Central memory CD4-positive, alpha-beta T cell (primary cell): Measurements from ENCODE around the gene AMZ2.
"Not testable (repeated sequence)": the region's sequence is repeated elsewhere in the genome, so short reads cannot be mapped to it uniquely, and the experiment has no call there.

Experiments
- DNase-seq: peaks from one replicate; pipeline ENCODE4 v3.0.0; 2022

Gene AMZ2

GRCh38 chr17:68253426-68253825, 5.6 kb downstream of the AMZ2 start:
- not testable (repeated sequence) for DNase-seq

GRCh38 chr17:68255151-68255550, 7.3 kb downstream of the AMZ2 start:
- no peak for DNase-seq

- peak; percentile 51 for DNase-seq
These were observed 8.1 kb downstream of the AMZ2 start for GRCh38 chr17:68255731-68256538.

GRCh38 chr17:68256701-68257100, 8.9 kb downstream of the AMZ2 start:
- DNase-seq, result not testable (repeated sequence)

GRCh38 chr17:68257934-68258333, 10.1 kb downstream of the AMZ2 start:
- DNase-seq, result no peak

DNA sequence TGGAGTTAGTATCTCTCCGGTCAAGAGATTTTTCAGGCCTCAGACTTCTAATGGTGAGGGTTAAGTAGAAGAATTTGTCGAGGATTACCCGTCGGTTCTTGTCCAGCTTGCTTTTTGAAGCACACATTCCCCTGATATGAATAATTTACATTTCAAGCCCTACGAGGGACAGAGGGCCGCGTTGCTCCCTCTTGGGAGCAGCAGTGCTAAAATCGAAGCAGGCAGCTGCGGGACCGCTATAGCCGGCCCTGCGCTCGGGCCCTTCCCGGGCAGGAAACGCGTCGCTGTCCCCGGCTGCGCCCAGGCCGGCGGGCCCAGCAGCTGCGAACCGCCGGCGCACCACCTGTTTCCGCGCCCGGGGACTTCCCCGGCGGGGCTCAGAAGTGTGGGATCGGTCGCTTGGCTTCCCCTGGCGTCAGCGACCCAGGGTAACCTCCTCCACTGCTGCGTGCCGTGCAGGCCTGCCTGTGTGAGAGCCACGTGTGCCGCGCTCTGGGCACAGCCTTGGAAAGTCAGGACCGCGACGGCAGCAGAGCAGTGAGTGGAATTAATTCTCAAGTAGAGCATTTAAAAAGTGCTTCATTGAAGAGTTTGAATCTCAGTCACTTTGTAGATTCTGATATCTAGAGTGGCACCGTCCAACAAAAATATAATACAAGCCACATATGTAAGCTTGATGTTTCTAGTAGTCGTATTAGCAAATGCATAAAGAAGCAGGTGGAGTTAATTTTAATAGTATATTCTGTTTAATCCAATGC, 11.2 kb downstream of the AMZ2 start:
- DNase-seq, result peak; percentile 83

- not testable (repeated sequence) for DNase-seq
These were observed 11.8 kb downstream of the AMZ2 start for GRCh38 chr17:68259648-68259951.

GRCh38 chr17:68260051-68260762, 12.4 kb downstream of the AMZ2 start:
- no peak for DNase-seq

GRCh38 chr17:68262467-68262866, 14.6 kb downstream of the AMZ2 start:
- not testable (repeated sequence) for DNase-seq

DNA sequence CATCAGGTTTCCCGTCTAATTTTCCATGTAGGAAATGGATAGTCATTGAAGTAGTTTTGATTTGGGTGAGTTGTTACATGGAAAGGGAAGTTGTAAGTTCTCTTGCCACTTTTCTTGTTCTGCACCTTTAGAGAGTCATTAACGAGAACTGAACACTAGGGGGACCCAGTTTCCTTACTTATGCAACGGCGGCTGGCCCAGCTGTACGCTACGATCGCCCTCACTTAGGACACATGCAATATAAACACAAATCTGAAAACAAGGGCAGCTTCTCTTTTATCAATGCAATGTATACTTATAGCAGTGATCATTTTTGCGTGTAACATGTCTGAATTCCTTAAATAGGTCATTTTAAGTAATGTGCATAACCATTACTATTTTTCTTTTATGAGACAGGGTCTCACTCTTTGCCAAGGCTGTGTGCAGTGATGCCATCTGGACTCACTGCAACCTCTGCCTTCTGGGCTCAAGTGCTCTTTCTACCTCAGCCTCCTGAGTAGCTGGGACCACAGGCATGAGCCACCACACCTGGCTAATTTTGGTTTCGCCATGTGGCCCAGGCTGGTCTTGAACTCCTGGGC, 15.3 kb downstream of the AMZ2 start:
- DNase-seq, result peak; percentile 28

DNA sequence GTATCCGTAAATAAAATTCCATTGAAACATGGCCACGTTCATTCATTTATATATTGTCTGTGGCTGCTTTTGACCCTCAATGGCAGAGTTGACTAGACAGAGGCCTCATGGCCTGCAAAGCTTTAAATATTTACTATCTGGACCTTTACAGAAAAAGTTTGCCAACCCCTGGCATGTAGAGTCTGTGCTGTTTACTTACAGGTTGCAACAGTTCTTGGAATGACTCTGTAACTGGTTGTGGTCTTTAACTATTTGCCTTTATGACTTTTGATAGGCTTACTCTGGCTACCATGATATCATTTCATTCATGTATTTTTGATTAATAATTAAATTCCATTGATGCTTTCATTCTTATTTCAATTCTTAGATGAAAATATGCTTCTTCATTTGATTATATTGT, 18.0 kb downstream of the AMZ2 start:
- not testable (repeated sequence) for DNase-seq

- no peak for DNase-seq
These were observed 25.9 kb downstream of the AMZ2 start for GRCh38 chr17:68273722-68274121.

- not testable (repeated sequence) for DNase-seq
These were observed 28.5 kb downstream of the AMZ2 start for GRCh38 chr17:68276339-68276738.

DNA sequence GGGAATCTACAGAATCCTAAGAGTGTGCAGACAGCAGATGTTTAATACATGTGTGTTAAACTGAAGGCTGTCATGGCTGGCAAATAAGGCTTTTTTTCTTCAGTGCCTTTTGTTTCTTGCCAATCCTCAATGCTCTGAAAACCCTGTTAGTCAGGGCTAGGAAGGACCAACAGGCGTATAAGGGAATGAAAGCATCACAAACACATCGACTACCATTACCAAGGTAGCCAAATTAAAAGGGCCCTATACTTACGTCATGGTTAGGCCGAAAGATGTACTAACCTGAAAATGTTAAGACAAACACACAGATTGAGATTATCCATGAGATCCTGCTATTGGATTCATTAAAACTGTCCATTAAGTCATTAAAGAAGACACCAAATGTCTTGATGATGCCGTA, 30.0 kb downstream of the AMZ2 start:
- no peak for DNase-seq

DNA sequence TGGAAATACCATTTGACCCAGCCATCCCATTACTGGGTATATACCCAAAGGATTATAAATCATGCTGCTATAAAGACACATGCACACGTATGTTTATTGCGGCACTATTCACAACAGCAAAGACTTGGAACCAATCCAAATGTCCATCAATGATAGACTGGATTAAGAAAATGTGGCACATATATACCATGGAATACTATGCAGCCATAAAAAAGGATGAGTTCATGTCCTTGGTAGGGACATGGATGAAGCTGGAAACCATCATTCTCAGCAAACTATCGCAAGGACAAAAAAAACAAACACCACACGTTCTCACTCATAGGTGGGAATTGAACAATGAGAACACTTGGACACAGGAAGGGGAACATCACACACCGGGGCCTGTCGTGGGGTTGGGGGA, 34.1 kb downstream of the AMZ2 start:
- DNase-seq, result not testable (repeated sequence)

GRCh38 chr17:68288375-68288774, 40.5 kb downstream of the AMZ2 start:
- DNase-seq, result no peak

DNA sequence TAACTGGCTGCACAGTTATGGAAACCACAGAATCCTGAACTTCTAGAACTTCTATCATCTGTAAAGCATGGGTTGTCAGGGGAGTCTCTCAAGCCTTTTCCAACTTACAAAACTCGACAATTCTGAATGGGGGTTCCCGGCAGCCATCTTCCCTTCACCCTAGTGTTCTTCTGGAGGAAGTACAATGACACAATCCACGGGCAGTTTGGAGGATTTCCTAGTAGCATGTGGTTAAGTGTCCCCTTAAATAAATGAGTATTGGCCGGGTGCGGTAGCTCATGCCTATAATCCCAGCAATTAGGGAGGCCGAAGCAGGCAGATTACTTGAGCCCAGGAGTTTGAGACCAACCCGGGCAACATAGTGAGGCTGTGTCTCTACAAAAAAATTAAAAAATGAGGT, 41.0 kb downstream of the AMZ2 start:
- peak; percentile 17 for DNase-seq

GRCh38 chr17:68289473-68289872, 41.6 kb downstream of the AMZ2 start:
- DNase-seq, result no peak

GRCh38 chr17:68289936-68290267, 42.1 kb downstream of the AMZ2 start:
- DNase-seq, result no peak

DNA sequence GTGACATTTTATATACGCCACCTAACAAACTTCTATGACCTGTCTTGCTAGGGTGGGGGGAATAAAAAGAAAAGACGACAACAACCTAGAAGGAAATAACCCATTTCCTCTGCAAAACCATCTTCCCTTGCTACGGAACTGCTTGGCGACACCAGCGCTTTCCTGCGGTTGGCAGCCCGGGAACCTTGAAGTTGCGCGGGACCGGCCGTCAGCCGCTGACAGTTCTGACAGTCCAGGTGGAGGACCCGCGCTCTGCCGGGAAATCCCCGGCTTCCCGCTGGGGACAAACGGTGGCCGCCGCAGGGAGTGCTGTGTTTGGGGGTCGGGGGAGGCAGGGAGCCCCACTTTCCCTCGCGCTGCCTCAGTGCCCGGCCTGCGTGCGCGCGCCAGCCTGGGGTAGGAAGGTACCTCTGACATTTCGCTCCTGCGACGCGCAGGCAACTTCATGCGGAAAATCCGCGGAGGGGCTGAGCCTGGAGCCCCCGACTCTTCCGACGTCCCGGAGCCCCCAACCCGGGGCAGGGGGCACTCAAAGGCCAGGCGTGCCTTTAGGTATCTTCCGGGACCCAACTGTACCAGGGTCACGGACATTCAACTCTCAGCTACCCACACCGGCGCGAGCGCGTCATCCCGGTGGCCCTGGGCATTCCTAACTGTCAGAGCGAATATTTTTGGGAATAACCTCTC, 42.6 kb downstream of the AMZ2 start:
- DNase-seq, result peak; percentile 77

- DNase-seq, result peak; percentile 84
These were observed 43.4 kb downstream of the AMZ2 start, which contains the start of the genes ARSG and SLC16A6 for GRCh38 chr17:68290955-68291835. TSS of gene ARSG (plus strand) at chr17:68291495. CDS start at chr17:68307494, 15,999 bp downstream. TSS of gene SLC16A6 (minus strand) at chr17:68291127. CDS start at chr17:68278320, 12,807 bp downstream.
